GM15510 (cell line): ENCODE data around the gene CXCL12.

Experiments used
- POLR2A ChIP-seq: IDR thresholded peaks from 3 replicates; pipeline ENCODE4 v1.6.1; 2011; ENCODE audit warnings: borderline replicate concordance; ENCODE audit not compliant: insufficient read length; ENCODE audit errors: extremely low read depth

Gene CXCL12

DNA sequence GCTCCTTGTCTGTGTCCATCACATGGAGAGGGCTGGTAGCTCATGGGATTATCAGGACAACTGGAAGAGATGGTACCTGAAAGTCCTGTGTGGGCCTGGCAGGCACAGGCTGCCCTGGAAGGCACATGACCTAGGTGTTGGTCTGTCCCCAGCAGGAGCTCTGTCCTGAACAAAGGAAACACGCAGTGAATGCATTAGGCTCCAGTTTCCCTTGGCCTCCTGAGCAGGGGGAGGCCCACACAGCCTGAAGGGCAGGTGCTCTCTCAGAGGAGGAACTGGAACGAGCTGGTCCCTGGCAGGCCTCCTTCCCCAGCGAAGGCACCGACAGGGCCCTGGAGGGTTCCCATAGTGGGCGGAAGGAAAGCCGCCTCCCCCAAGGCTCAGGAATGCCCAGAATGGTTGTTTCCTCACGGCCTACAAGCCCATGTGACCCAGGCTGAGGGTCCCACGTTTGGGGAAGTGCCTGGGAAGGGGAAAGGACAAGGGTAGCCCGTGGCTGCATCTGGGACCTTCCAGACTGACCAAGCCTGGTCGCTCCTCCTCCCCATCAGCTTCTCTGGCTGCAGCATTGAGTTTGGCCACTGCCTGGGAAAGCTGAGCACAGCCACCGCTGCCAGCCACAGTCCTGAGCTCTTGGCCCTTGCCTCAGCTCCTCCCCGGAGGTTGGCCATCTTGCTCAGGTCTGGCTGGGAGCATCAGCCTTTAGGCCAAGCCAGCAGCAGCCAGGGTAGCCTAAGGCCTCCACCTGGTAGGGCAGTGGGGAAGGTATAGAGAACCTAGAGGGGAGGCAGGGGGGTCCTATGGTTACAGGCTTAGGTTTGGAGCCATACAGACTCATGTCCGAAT is 21.8 kb downstream of the CXCL12 start:
- no peak for TF ChIP-seq POLR2A

DNA sequence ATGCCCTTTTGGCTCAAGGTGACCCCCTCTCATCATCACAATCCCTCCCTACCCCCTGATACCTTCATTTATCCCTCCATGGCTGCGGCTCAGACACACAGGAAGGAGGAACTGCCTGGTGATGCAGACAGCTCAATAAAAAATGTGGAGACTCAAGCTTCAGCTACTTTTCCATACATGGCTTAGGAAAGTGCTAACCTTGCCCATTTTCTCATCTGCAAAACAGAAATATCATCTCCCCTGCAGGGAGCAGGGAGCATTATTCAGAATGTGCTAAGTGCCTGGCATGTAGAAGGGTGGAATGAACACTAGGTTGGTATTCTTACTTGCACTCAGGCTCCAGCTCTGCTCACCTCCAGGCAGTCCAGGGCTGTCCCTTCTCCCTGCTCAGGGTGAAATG is 23.8 kb downstream of the CXCL12 start:
- no peak for TF ChIP-seq POLR2A

DNA sequence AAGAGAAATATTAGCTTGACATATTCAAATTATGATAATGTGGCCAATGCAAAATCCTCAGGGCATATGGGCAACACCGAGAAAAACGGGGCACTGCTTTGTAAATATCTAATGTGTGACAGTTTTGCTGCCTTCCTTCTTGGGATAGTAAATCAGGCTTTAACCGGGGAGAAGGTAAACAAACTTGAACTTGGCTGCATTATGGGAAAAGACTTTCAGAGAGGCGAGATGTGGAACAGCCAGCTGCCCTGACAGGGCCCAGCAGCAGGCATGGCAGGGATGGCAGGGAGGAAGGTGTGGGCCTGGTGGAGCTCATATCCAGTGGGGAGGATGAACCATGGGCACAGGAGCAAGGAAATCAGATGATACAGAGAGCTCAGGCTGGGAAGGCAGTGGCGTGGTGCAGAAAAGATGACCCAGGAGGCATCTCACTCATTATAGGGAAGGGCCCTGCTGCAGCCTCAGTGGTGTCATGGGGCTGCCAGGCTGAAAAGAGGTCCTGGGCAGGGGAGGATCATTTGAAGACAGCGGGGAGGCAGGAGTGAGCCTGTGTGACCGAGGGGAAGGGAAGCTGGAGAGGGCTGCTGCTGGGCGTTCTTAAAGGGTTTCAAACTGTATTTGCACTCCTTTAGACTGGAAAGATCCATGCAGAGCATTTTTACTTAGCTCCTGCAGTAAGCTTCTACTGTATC is 26.7 kb downstream of the CXCL12 start:
- no peak for TF ChIP-seq POLR2A

DNA sequence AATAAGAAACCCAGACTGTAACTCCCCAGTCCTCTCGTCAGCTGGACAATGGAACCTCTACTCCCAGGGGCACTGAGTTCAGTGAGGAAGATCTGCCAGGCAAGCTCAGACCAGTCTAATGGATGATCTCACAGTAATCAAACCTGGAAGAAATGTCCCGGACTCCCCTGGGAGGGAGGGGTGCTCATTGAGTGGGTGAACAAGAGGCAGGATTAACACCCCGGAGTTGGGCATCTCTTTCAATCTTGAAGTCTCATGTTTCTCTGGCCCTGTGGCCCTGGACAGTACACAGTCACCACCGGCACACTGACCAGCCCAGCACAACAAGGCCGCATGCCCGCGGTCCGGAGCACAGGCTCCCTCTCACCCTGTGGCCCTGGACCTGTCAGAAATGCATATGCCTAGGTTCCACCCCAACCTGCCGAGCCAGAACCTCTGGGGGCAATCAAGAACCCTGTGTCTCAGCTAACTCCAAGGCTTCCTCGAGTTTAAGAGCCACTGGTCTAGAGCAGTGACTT is 27.8 kb downstream of the CXCL12 start:
- no peak for TF ChIP-seq POLR2A

DNA sequence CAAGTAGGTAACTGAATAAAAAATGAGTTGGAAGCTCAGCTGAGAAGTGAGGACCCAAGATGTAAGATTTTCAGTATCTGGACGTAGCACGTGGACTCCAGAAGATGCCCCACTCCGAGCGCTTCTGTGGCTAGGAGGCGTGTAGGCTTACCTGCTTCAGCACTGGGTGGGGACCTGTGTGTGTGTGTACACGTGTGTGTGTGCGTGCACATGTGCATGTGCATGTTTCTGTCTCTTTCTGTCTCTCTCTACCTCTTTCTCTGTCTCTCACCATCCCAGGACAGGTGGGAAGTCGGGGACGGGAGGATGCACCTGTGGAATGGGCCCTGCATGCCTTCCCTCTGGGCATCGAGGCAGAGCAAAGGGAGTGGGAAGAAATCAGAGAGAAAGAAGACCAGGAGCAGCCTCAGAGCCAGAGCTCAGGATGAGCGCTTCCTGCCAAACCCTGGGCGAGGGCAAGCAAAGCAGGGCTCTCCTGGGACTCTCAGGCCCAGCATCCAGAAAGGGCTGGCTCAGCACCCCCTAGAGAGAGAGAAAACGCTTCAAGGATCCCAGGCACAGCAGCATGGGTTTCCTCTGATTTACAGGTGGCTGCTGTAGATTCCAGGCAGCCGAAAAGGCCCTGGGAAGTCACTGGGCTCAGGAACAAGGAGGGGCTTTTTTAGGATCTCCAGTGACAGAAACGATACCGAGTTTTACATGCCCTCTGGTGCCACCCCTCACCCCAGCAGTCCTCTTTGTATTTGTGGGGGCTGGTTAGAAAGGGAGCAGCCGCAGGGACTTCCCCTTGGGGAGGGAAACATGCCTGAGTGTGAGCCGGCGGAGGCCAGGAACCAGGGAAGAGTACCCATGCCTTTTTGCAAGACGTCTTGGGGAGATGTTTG is 28.5 kb downstream of the CXCL12 start:
- no peak for TF ChIP-seq POLR2A

DNA sequence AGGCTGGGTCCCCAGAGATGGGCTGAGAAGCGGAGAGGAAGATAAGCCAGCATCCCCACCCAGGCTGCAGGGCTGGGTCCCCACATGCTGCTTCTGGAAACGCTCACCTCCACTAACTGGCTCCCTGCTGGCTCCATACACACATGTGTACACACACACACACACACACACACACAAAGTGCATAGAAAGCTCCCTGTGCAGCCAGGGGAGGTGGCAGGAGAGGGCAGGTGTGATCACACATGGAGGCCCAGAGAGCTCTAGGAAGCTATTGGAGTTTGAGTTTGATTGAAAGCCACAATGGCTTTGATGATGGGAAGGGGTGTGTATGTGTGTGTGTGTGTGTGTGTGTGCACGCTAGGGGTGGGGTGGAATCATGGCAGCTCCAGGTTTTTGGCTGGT is 29.3 kb downstream of the CXCL12 start:
- no peak for TF ChIP-seq POLR2A

DNA sequence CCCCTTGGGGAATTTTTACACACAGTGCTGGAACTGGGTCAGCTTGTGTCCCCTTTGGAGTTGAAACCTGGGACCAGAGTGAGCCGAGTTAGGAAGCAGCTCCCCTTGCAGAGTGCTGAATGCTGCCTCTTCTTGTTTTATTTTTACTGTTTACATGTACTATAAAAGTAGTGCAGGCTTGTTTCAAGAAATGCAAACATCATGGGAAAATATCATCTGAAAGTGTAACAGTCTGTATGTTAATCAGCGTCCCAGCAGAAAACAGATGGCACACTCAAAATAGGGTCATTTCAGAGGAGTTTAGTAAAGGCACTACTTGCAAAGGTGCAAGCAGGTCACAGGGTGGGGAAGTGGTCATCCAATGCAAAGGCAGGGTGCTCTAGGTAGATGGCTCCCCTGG is 30.1 kb downstream of the CXCL12 start:
- TF ChIP-seq POLR2A, result no peak

DNA sequence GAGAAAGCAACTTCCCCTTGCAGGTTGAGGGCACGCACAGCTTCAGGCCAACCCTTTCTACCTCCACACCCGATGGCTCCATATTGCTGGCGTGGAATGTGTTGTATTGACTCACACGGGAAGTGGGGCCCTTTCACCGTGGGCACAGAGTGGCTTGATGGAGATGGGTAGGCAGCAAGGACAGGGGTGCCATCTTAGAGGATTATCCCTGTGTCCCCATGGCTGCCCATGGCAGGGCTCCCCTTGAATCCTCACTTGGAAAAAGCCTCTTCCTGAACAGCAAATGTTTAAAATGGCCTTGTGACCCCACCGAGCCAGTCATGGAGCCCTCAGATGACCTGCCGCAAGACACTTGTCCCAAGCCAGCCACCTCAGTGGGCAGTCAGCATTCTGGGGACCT is 31.2 kb downstream of the CXCL12 start:
- no peak for TF ChIP-seq POLR2A

DNA sequence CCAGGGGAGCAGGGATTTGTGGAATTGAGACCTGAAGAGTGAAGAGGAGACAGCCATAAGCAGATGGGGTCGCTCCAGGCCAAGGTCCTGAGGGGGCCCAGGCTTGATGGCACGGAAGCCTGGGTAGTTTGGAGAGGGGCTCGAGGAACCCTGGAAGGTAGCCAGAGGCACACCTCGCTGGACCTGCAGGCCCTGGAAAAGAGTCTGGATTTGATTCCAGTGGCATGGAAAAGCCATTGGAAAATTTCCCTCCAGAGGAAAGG is 31.8 kb downstream of the CXCL12 start:
- TF ChIP-seq POLR2A, result no peak

DNA sequence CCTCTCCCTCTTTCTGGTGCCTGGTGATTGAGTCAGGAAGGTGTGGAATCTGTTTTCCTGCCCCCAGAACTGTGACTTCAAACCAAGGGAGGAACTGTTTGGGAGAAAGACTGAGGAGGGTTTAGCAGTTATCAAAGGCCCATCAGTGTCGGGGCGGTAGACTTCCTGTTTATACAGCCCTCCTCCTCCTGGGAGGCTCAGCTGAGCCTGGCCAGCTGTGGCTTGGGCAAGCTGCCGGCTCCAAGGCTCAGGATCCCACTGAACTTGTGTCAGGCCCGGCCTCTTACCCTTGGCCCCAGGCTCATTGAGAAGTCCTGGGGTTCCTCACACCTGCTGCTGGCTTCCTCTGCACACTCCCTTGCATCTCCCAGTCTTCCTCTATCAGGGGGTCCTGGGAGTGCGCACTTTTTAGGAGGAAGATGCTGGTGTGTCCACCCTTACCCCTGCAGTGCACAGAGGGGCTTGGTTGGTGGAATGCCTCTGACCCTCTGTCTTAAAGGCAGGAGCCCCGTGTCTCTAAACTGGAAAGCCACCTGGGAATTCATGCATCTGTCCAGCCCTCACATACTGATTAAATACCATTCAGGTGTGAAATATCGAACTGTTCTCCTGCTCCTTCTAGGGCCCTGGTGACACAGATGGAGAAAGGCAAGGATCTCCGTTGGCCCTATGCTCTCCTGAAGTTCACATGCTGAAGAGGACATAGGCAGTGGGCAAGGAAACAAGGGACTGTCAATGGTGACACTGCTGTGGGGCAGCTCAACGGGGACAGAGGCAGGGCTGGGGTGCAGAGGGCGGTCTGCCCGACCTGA is 32.4 kb downstream of the CXCL12 start:
- no peak for TF ChIP-seq POLR2A

DNA sequence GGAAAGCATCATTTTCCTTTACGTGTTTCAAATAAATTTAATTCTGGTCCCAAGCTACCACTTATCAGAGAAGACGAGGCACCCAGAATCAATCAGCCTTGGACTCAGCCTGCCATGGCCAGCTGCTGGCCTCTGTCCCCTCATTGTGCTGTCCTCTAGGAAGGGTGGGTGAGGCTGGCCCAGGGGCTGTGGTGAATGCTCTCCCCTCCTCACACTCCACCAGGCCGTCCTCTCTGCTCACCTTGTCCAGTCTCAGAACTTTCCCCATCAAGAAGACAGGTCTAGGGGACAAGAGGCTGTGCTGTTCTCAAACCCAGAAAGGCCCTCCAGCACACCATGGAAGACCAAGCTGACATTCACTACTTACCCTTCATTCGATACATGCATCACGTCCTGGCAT is 36.4 kb downstream of the CXCL12 start:
- no peak for TF ChIP-seq POLR2A

DNA sequence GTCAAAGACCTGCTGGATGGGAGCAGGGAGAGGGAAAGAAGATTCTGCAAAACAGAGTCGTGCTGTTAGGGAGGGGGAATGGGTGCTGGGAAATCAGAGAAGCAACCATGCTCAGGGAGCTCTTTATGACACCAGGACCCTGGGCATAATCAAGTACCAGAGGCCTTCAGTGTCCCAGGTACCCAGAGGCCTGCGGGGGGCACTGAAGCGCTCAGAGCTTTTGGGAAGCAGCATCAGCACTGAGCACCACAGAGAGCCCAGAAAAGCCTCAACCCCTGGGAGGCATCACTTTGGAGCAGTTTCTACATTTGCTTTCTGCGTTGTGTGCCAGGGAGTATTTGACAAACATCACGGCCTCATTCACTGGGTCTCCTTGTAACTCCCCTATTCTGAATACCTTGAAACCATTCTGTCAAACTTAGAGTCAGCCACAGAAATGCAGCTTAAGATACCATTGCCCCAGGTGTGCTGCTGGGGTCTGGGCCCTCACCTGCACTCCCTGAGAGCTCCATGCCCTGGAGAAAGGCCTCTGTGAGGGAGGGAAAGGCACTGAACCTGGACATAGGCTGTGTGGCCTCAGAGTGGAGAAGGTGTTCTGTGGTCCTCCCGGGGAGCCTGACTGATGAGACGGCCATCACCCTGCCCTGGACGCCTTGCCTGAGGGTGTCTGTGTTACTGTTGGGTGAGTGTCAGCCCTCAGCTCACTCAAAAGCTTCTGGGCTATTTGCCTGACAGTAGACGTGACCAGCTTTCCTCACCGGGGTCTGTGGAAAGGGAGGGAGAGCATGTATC is 37.1 kb downstream of the CXCL12 start:
- no peak for TF ChIP-seq POLR2A

DNA sequence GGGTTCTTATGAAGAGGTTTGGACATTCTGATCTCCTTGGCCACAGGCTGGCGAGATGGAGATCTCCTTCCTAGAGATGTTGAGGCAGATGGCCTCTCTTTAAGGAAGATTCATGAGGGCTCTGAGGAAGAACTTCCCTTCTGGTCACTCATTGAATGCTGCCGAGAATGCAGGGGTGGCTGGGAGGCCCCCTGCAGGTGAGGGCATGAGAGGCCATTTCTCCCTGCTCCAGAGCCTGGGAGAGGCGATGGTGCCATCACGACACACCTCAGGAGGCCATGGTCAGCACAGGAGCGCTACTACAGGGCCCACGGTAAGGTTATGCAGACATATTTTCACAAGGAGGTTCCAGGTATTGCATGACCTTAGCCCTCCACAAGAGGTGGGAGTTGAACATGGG is 40.2 kb downstream of the CXCL12 start:
- TF ChIP-seq POLR2A, result no peak

DNA sequence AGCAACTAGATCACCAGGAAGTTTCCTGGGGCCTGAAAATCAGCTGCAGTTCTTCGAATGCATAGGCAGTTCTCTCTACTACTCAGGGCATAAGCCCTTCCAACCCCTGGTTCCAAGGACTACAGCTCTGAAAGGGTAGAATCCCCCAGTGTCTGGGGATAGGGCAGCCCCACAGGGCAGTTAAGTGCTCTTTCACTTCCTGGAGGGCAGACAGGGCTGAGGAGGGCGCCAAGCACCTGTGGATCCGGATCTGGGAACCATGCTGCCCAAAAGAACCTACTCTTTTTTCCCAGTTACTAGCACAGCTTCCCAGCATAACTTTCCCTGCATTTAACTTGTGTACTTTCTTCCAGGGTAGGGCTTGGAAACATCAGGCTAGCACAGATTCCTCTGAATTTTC is 41.1 kb downstream of the CXCL12 start:
- no peak for TF ChIP-seq POLR2A

DNA sequence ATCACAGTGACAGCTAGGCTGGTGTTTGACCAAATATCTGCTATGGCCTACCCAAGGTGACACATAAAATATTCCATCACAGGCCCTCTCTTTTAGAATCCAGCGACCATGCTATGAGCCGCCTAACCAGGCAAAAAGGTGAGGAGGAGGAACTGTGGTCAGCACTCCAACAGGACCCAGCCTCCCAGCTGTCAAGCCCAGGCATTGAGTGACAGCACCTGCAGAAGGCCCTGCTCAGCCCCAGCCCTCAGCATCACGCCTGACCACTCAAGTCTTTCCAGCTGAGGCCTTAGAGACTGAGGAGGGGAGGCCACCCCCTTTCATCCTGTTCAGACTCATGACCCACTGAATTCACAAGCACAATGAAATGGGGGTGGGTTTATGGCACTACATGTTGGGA is 43.0 kb downstream of the CXCL12 start:
- TF ChIP-seq POLR2A, result no peak

DNA sequence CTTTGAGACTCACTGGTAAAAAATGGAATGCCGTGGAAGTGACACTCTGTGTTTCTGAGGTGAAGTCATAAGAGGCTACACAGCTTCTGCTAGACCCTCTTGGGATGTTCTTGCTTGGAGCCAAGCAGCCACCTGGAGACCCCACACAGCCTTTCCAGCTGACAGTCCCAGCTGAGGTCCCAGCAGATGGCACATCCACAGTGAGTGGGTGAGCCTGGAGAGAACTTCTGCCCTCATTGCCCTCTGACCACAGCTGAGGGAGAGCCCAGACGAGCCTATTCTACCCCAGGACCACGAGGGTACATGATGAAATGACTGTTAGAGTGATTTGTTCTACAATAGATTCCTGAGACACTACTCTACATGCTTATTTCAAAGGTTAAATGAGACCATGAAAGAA is 44.3 kb downstream of the CXCL12 start:
- no peak for TF ChIP-seq POLR2A
